ENCODE data around the gene VSIG2. TPM values are rescaled to one million over a fixed set of nuclear protein-coding genes. Genes with fewer than 3 reads are reported as not detected.

Gene VSIG2
- total and polyA plus RNA-seq, 2 donors (not counting 1 experiment from before 2014, with no cell fraction given): not detected

- Histone ChIP-seq H2AFZ (ENCODE audit: low read length) (no peak overlapping the region), H3K27me3 (ENCODE audit: control insufficient read depth, insufficient read depth, low read length) (peaks cover 2% of the 10 kb centered on the region), H3K27ac (ENCODE audit: insufficient read depth, low read length) (no peak overlapping the region), H3K4me1 (ENCODE audit: control insufficient read depth, extremely low read depth, insufficient read depth, low read length) (no peaks in the 10 kb centered on the region), H4K20me1 (ENCODE audit: control insufficient read depth, extremely low read depth, insufficient read depth, low read length) (no peaks in the 10 kb centered on the region), H3K9me3 (ENCODE audit: control insufficient read depth, insufficient read depth, low read depth, low read length) (no peaks in the 10 kb centered on the region), H3K9ac (ENCODE audit: insufficient read depth, low read length) (no peak overlapping the region), H3K4me2 (ENCODE audit: extremely low read depth, insufficient read depth, low read length) (peak overlapping the region; percentile 91), H3K36me3 (ENCODE audit: control insufficient read depth, insufficient read depth, low read length) (no peaks in the 10 kb centered on the region), H3K79me2 (ENCODE audit: control insufficient read depth, insufficient read depth, low read length) (no peaks in the 10 kb centered on the region), H3K4me3 (replicated peaks in 1 of 4; ENCODE audit: control extremely low read depth in 1 of 4, insufficient read depth in 1 of 4, low read depth in 3 of 4, low read length in 4 of 4) (peak overlapping the region in 3 of 4 experiments; percentile 35 to 59 (median 53))
- no peak for TF ChIP-seq EZH2 (IDR thresholded peaks at IDR 0.05; ENCODE audit: low read length, missing control alignments)
- TF ChIP-seq, protein P1, sequence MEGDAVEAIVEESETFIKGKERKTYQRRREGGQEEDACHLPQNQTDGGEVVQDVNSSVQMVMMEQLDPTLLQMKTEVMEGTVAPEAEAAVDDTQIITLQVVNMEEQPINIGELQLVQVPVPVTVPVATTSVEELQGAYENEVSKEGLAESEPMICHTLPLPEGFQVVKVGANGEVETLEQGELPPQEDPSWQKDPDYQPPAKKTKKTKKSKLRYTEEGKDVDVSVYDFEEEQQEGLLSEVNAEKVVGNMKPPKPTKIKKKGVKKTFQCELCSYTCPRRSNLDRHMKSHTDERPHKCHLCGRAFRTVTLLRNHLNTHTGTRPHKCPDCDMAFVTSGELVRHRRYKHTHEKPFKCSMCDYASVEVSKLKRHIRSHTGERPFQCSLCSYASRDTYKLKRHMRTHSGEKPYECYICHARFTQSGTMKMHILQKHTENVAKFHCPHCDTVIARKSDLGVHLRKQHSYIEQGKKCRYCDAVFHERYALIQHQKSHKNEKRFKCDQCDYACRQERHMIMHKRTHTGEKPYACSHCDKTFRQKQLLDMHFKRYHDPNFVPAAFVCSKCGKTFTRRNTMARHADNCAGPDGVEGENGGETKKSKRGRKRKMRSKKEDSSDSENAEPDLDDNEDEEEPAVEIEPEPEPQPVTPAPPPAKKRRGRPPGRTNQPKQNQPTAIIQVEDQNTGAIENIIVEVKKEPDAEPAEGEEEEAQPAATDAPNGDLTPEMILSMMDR (conservative IDR thresholded peaks at IDR 0.05 in 1 of 2, IDR thresholded peaks at IDR 0.05 in 1 of 2; ENCODE audit: low read depth in 1 of 2, low read length in 2 of 2): no peak
- DNase-seq (ENCODE audit: low read depth in 2 of 2): no peak
Measured at GRCh38 chr11:124738713-124739478, 13.2 kb downstream of the VSIG2 start.

DNA sequence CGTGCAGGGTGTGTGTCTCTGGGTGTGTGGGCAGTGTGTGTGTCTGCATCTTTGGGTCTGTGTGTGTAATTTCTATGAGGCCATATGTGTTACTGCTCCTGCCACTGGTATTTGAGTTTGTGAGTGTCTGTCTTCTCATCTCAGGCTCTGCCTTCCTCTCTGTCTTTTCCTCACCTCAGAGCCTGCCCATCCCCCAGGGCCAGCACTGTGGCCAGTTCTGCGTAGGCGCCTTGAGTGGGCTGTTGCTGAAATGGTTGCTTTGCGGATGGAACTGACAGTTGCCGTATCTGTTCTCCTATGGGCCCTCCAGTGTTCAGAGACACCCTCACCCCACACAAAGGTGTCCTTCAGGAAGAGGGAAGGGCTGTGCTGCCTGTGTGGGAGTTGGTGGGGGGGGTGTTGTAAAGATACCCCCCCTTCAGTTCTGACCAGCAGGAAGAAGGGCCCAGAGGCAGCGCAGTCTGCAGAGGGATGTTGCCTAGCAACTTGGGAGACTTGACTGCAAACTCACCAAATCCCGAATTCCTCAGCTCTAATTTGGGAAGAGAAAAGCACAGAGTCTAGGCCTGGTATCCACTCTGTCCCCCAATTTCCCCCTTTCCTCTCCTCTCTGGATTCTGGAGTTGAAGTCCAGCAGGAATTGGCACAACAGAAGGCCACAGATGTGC is 14.3 kb downstream of the VSIG2 start:
- no peaks in the 10 kb centered on the region for H3K4me1 ChIP-seq (ENCODE audit: control insufficient read depth, extremely low read depth, insufficient read depth, low read length)
- H3K27me3 ChIP-seq (ENCODE audit: control insufficient read depth, insufficient read depth, low read length): peaks cover 2% of the 10 kb centered on the region
- H3K4me3 ChIP-seq (replicated peaks in 1 of 4; ENCODE audit: control extremely low read depth in 1 of 4, insufficient read depth in 1 of 4, low read depth in 3 of 4, low read length in 4 of 4): no peak overlapping the region
- H2AFZ ChIP-seq (ENCODE audit: low read length): no peak overlapping the region
- TF ChIP-seq, protein P1 (conservative IDR thresholded peaks at IDR 0.05 in 1 of 2, IDR thresholded peaks at IDR 0.05 in 1 of 2; ENCODE audit: low read depth in 1 of 2, low read length in 2 of 2): no peak
- DNase-seq (ENCODE audit: low read depth in 2 of 2): no peak
- H3K79me2 ChIP-seq (ENCODE audit: control insufficient read depth, insufficient read depth, low read length): no peaks in the 10 kb centered on the region
- no peaks in the 10 kb centered on the region for H4K20me1 ChIP-seq (ENCODE audit: control insufficient read depth, extremely low read depth, insufficient read depth, low read length)
- H3K4me2 ChIP-seq (ENCODE audit: extremely low read depth, insufficient read depth, low read length): no peak overlapping the region
- no peak overlapping the region for H3K9ac ChIP-seq (ENCODE audit: insufficient read depth, low read length)
- no peaks in the 10 kb centered on the region for H3K36me3 ChIP-seq (ENCODE audit: control insufficient read depth, insufficient read depth, low read length)
- H3K27ac ChIP-seq (ENCODE audit: insufficient read depth, low read length): no peak overlapping the region
- H3K9me3 ChIP-seq (ENCODE audit: control insufficient read depth, insufficient read depth, low read depth, low read length): no peaks in the 10 kb centered on the region

- no peak overlapping the region for H2AFZ ChIP-seq (ENCODE audit: low read length)
- no peaks in the 10 kb centered on the region for H3K4me1 ChIP-seq (ENCODE audit: control insufficient read depth, extremely low read depth, insufficient read depth, low read length)
- TF ChIP-seq, protein P1 (conservative IDR thresholded peaks at IDR 0.05 in 1 of 2, IDR thresholded peaks at IDR 0.05 in 1 of 2; ENCODE audit: low read depth in 1 of 2, low read length in 2 of 2): no peak
- no peak for TF ChIP-seq EZH2 (IDR thresholded peaks at IDR 0.05; ENCODE audit: low read length, missing control alignments)
- no peaks in the 10 kb centered on the region for H4K20me1 ChIP-seq (ENCODE audit: control insufficient read depth, extremely low read depth, insufficient read depth, low read length)
- H3K27me3 ChIP-seq (ENCODE audit: control insufficient read depth, insufficient read depth, low read length): peaks cover 2% of the 10 kb centered on the region
- no peaks in the 10 kb centered on the region for H3K79me2 ChIP-seq (ENCODE audit: control insufficient read depth, insufficient read depth, low read length)
- no peak overlapping the region for H3K4me2 ChIP-seq (ENCODE audit: extremely low read depth, insufficient read depth, low read length)
- no peak overlapping the region for H3K9ac ChIP-seq (ENCODE audit: insufficient read depth, low read length)
- H3K36me3 ChIP-seq (ENCODE audit: control insufficient read depth, insufficient read depth, low read length): no peaks in the 10 kb centered on the region
- no peak for DNase-seq (ENCODE audit: low read depth in 2 of 2)
- no peaks in the 10 kb centered on the region for H3K9me3 ChIP-seq (ENCODE audit: control insufficient read depth, insufficient read depth, low read depth, low read length)
- no peak overlapping the region for H3K27ac ChIP-seq (ENCODE audit: insufficient read depth, low read length)
- H3K4me3 ChIP-seq (replicated peaks in 1 of 4; ENCODE audit: control extremely low read depth in 1 of 4, insufficient read depth in 1 of 4, low read depth in 3 of 4, low read length in 4 of 4): no peak overlapping the region
Measured at GRCh38 chr11:124736736-124737135, 15.3 kb downstream of the VSIG2 start.

Measured in fibroblast of lung (primary cell).